ENCODE data around the gene DUSP15. TPM values are rescaled to one million over a fixed set of nuclear protein-coding genes. Genes with fewer than 3 reads are reported as not detected.

DUSP15 gene
- total RNA-seq, 1 donor from 2014 or later: 19.3 TPM

DNA sequence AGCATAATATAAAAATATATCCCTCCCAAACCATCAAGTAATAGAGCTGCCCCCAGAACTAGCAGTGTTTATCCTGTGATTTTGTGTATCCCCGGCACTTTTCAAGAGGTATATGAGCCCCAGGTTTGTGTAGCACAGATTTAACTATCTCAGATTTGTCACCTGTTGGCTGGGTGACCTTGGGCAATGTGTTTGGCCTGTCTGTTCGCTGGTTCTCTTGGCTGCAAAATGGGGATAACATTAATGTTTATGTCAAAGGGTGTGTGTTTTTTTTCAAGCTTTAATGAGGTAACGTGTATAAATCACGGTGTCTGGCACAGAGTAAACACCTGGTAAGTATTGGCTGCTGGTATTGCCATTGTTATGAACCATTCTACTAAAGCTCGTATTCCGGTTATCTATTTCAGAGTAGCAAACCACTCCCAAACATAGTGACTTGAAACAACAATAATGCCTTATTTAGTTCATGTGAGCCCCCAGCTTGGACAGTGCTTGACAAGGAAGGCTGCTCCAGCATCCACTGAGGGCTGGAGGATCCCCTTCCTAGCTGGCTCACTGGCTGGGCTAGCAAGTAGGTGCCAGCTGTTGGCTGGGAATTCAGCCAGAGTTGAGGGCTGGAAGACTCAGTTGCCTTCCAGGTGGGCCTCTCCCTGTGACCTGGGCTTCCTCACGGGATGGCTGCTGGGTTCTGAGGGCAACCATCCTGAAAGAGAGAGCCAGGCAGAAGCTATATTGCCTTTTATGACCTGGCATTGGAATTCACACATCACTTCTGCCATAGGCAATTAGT, 45.4 kb upstream of the DUSP15 start:
- peaks cover 5% of the 10 kb centered on the region for H3K4me1 Mint-ChIP-seq (ENCODE audit: low read depth, unreplicated experiment)
- DNase-seq: no peak
- H3K27me3 Mint-ChIP-seq (ENCODE audit: unreplicated experiment): peaks cover 9% of the 10 kb centered on the region
- TF ChIP-seq CTCF (IDR thresholded peaks at IDR 0.05; ENCODE audit: partially characterized antibody, unreplicated experiment): no peak
- no peaks in the 10 kb centered on the region for H3K36me3 Mint-ChIP-seq (ENCODE audit: unreplicated experiment)
- H3K4me3 Mint-ChIP-seq (ENCODE audit: unreplicated experiment): no peak overlapping the region
- H3K27ac Mint-ChIP-seq (ENCODE audit: unreplicated experiment): no peak overlapping the region
- H3K9me3 Mint-ChIP-seq (ENCODE audit: unreplicated experiment): peaks cover 5% of the 10 kb centered on the region

GRCh38 chr20:31914170-31914569, 43.8 kb upstream of the DUSP15 start:
- Mint-ChIP-seq H3K4me3 (ENCODE audit: unreplicated experiment) (no peak overlapping the region), H3K4me1 (ENCODE audit: low read depth, unreplicated experiment) (peaks cover 3% of the 10 kb centered on the region), H3K36me3 (ENCODE audit: unreplicated experiment) (no peaks in the 10 kb centered on the region), H3K9me3 (ENCODE audit: unreplicated experiment) (peaks cover 5% of the 10 kb centered on the region), H3K27me3 (ENCODE audit: unreplicated experiment) (peaks cover 4% of the 10 kb centered on the region), H3K27ac (ENCODE audit: unreplicated experiment) (no peak overlapping the region)
- TF ChIP-seq CTCF (IDR thresholded peaks at IDR 0.05; ENCODE audit: partially characterized antibody, unreplicated experiment): no peak
- DNase-seq: no peak

DNA sequence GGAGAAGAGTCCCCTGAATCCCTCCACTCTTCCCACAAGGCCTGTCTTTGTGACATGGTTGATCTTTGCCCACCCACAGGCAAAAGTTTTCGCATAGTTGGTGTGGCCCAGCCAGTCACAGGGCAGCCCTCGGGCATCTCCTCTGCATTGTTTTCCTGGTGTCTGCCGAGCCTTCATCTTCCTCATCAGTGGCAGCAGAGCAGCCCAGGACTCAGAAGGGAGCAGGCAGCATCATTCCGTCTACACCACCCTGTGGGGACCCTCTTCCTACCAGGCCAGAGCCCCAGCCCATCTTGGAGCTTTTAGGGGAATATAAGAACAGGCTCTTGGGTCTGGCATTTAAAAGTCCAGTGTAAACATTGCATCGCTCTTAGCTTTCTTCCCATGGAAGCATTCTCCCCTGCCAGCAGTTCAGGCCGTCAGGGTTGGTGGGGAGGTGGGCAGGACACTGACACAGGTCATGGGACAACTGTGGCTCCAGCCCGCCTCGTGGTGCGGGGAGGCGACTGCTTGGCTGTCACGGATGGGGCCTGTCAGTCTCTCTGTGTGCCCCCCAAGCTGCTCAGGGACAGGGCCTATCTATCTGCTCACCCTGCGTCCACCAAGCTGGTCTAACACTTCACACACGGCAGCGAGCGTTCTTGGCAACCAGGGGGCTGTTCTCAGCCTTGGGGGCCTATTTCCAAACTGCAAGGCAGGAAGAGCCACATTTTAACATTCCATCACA, 43.3 kb upstream of the DUSP15 start:
- H3K27ac Mint-ChIP-seq (ENCODE audit: unreplicated experiment): no peak overlapping the region

GRCh38 chr20:31910071-31910803, 39.9 kb upstream of the DUSP15 start:
- TF ChIP-seq CTCF (IDR thresholded peaks at IDR 0.05; ENCODE audit: partially characterized antibody, unreplicated experiment): no peak
- DNase-seq: no peak
- Mint-ChIP-seq H3K9me3 (ENCODE audit: unreplicated experiment) (peaks cover 9% of the 10 kb centered on the region), H3K27me3 (ENCODE audit: unreplicated experiment) (peaks cover 11% of the 10 kb centered on the region), H3K4me3 (ENCODE audit: unreplicated experiment) (no peak overlapping the region), H3K36me3 (ENCODE audit: unreplicated experiment) (peaks cover 4% of the 10 kb centered on the region), H3K27ac (ENCODE audit: unreplicated experiment) (no peak overlapping the region), H3K4me1 (ENCODE audit: low read depth, unreplicated experiment) (peaks cover 3% of the 10 kb centered on the region)

More for the DNA sequence above, 43.3 kb upstream of the DUSP15 start:
- DNase-seq: no peak
- Mint-ChIP-seq H3K9me3 (ENCODE audit: unreplicated experiment) (peaks cover 7% of the 10 kb centered on the region), H3K4me3 (ENCODE audit: unreplicated experiment) (no peak overlapping the region), H3K36me3 (ENCODE audit: unreplicated experiment) (peaks cover 4% of the 10 kb centered on the region), H3K4me1 (ENCODE audit: low read depth, unreplicated experiment) (peaks cover 3% of the 10 kb centered on the region), H3K27me3 (ENCODE audit: unreplicated experiment) (peaks cover 7% of the 10 kb centered on the region)
- no peak for TF ChIP-seq CTCF (IDR thresholded peaks at IDR 0.05; ENCODE audit: partially characterized antibody, unreplicated experiment)

Measured in glutamatergic neuron (in vitro differentiated cells).